NB4 (cell line): Measurements from ENCODE around the gene ADK.

Experiments
- DNase-seq: peaks from one replicate; pipeline ENCODE4 v3.0.0; 2010; ENCODE audit warnings: low read depth
- H3K4me3 ChIP-seq: one replicate; pipeline ENCODE4 v1.5.1; 2011; ENCODE audit warnings: mild to moderate bottlenecking, low read depth, low read length, moderate library complexity
- CTCF ChIP-seq: IDR thresholded peaks from one replicate; pipeline ENCODE4 v1.5.1; 2012; ENCODE audit warnings: low read depth, low read length
- MAX ChIP-seq: IDR thresholded peaks from 2 replicates; pipeline ENCODE4 v1.6.1; 2011; ENCODE audit warnings: low read depth, low read length
- MYC ChIP-seq: IDR thresholded peaks from 2 replicates; pipeline ENCODE4 v1.6.1; 2011; ENCODE audit warnings: low read depth, low read length
- POLR2A ChIP-seq: IDR thresholded peaks from 2 replicates; pipeline ENCODE4 v1.6.1; 2011; ENCODE audit warnings: mild to moderate bottlenecking; ENCODE audit not compliant: insufficient read length; ENCODE audit errors: extremely low read depth

Gene ADK

GRCh38 chr10:74363727-74364126 is 212.7 kb downstream of the ADK start:
- H3K4me3 ChIP-seq = no peak overlapping the region
- peak; percentile 80 for DNase-seq
- no peak for TF ChIP-seq MAX
- no peak for TF ChIP-seq POLR2A
- TF ChIP-seq CTCF = no peak
- no peak for TF ChIP-seq MYC

GRCh38 chr10:74365109-74365508 is 214.1 kb downstream of the ADK start:
- TF ChIP-seq POLR2A (no peak), MAX (no peak), CTCF (no peak), MYC (no peak)
- no peak for DNase-seq
- H3K4me3 ChIP-seq = no peak overlapping the region

- no peak overlapping the region for H3K4me3 ChIP-seq
- DNase-seq = no peak
- TF ChIP-seq CTCF (no peak), POLR2A (no peak)
Measured at GRCh38 chr10:74371696-74372095, 220.7 kb downstream of the ADK start.

GRCh38 chr10:74373059-74373458 is 222.0 kb downstream of the ADK start:
- H3K4me3 ChIP-seq = no peak overlapping the region
- DNase-seq = no peak
- TF ChIP-seq CTCF = no peak
- no peak for TF ChIP-seq MAX
- TF ChIP-seq POLR2A = no peak
- no peak for TF ChIP-seq MYC

GRCh38 chr10:74377476-74377875 is 226.5 kb downstream of the ADK start:
- TF ChIP-seq CTCF = no peak
- no peak for TF ChIP-seq MYC
- TF ChIP-seq POLR2A = no peak
- no peak for TF ChIP-seq MAX
- H3K4me3 ChIP-seq = no peak overlapping the region
- DNase-seq = no peak

- TF ChIP-seq POLR2A (no peak), CTCF (no peak), MAX (no peak), MYC (no peak)
- DNase-seq = no peak
- H3K4me3 ChIP-seq = no peak overlapping the region
Measured at GRCh38 chr10:74379474-74379873, 228.5 kb downstream of the ADK start.
